GM19351 (cell line): ENCODE data around the gene EID1.

Experiments used
- ATAC-seq: cut with Tn5 transposase; IDR thresholded peaks from one replicate; pipeline ENCODE4 v1.9.1; 2021; ENCODE audit warnings: mild to moderate bottlenecking, moderate library complexity; ENCODE audit not compliant: unreplicated experiment

The EID1 gene

DNA sequence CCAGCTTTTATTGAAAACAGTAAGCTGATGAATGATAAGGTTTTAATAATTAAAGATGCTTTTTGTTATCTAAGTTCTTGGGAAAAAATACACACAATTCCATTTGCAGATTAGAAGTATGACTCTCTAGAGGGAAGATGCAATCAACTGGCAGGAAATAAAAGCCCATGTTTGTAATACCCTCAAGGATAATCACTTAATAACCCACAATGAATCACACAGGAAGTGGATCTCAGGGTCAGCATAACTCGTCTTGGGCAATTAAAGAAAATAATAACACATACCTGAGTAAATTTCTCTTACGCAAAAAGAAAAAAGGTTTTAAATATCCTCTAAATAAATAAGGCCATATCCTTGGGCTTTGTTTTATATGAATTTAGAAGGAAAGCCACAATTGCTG lies 9.4 kb upstream of the EID1 start:
- no peak for ATAC-seq

DNA sequence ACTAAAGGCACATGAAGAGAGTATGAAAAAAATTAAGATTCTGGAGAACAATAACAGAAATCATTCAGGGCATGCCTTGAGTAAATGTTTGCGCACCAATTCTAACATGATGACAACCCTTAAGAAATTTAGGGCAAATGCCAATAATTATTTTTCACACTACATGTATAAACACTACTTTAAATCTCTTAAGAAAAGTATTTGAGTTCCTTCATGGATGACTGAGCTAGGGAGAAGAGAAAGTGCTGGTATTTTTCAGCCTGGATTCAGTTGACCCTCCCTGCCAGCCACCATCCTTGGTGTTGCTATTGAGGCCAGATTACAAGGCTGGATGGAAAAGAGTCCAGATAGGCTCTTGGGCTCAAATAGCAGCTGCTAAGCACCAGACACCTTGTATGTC lies 8.0 kb upstream of the EID1 start:
- ATAC-seq: no peak

DNA sequence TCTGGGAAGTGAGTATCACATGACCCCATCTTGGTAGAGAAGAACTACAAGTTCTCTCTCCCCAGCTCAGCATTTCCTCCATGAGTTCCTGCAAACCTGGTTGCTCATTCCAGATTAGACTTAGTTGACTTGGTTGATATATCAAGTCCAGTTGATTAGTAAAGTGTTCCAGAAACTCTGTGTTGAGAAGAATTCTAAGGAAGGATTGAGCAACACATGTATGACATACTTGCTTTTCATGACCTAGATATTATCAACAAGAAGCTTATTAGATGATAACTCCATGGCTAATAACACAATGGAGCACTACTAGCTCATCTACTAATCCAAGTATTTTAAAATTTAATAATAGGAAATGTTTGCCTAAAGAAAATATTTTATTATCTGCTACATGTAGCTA lies 6.4 kb upstream of the EID1 start:
- ATAC-seq: no peak

DNA sequence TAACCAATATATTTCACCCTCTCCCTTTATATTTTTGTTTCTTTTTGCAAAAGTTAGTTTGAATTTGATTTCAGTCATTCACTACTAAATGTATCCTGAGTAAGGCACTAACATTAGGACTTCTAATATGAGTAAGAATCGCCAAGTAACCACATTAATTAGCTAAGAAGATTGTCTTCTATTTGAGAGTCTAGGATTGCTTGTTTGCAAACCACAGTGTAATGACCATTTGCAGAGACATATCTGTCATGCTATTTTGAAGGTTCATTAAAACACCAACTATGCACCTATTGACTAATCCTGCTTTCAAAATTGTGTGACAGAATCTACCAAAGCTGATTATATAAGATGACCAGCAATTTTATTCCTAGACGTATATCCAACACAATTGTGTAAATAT lies 5.3 kb upstream of the EID1 start:
- ATAC-seq: no peak

DNA sequence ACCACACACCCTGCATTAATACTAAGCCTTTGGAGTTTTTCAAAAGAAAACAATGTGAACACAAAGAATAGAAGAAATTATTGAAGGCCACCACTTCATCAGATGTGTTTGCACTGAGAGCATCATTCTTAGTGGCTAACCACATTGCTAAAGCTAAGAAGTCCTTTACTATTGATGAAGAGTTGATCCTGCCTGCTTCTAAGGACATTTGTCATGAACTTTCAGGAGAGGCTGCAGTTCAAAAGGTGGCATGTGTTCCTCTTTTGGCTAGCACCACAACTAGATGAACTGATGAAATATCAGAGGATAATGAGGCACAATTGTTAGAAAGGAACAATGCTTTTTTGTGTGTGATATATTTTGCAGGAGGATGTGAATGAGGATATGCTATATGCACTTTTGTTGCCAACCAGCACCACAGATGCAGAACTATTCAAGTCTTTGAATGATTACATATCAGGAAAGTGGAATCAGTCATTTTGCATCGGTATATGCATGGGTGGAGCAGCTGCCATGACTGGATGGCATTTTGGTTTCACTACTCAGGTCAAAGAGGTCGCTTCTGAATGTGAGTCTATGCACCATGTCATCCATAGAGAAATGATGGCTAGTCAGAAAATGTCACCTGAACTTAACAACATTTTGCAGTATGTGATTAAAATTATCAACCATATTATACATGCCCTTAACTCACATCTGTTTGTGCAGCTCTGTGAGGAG lies 2.5 kb upstream of the EID1 start:
- ATAC-seq: no peak

DNA sequence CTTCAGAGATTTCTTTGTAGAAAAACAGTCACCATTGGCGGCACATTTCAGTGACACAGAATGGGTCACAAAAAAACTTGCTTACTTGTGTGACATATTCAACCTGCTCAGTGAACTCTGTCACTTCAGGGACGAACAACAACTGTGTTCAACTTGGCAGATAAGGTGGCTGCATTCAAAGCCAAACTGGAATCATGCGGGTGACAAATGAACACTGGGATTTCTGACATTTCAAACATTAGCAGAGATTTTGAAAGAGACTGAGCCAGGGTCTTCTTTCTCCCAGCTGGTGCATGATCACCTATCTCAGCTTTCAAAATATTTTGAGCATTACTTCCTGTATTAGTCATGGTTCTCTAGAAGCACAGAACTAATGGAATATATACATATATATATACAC lies 1.9 kb upstream of the EID1 start:
- ATAC-seq: no peak

DNA sequence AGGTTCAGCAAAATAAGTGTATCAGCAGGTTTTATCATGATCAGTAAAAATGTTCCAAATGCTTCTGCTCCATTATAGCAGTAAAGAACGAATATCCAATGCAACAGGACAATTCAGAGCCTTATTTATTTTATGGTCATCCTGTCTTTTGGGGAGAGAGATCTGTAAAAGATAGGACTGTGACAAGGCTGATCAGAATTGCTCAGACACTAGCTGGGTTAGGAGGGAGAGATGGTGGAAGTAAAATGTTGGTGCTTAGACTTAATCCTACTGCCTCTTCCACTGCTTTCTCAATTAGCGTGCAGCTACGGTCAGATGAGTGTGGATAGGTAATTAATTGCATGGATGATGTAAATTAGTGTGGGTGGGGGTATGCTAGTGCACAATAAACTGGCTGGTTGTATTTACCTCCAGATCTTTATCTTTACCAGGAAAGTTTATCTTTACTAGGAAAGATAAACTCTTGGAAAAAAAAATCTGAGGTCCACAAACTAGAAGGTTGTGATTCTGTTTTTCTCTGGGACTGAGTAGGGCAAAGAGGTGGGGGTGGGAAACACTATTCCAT lies 2.2 kb downstream of the EID1 start:
- ATAC-seq: no peak

DNA sequence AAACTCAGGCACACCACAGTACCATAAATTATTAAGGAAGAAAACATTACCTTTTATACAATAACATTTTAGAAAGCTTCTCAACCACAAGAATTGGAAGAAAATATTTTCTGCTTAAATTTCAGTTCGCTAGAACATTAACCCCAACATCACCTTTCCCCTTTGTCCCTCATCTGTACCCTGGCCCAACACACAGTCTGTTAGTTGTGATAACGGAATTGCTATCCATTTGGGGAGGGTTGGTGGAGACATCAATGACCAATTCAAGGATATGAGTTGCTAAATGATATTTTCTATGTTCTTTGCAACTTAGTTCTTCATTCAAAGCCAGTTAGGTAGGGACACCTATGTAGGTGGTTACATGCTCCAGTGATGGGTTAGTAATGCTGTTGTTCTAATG lies 5.8 kb downstream of the EID1 start:
- ATAC-seq: no peak

DNA sequence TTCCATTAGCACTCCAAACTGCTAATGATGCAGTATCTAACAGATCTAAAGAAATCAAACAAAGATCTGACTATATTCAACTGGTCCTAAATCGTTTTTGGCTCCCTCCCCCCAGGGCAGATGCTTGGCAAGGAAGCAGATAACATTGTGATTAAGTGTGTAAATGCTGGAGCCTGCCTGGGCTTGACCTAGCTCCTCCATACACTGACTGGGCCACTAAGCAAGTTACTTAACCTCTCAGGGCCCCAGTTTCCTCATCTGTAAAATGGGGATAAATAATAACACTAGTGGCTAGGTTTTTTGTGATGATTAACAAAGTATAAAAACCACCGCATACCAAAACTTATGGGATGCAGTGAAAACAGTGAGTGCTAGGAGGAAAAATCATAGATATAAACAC lies 9.2 kb downstream of the EID1 start:
- no peak for ATAC-seq

DNA sequence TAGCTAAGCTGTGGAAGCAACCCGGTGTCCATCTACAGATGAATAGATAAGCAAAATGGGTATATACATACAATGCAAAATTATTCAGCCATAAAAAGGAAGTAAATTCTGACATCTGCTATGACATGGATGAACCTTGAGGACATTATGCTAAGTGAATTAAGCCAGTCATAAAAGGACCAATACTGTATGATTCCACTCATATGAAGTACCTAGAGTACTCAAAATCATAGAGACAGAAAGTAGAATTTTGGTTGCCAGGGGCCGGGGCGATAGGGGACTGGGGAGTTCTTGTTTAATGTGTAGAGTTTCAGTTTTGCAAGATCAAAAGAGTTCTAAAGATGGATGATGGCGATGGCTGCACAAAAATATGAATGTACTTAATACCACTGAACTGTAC lies 10.3 kb downstream of the EID1 start:
- ATAC-seq: no peak

DNA sequence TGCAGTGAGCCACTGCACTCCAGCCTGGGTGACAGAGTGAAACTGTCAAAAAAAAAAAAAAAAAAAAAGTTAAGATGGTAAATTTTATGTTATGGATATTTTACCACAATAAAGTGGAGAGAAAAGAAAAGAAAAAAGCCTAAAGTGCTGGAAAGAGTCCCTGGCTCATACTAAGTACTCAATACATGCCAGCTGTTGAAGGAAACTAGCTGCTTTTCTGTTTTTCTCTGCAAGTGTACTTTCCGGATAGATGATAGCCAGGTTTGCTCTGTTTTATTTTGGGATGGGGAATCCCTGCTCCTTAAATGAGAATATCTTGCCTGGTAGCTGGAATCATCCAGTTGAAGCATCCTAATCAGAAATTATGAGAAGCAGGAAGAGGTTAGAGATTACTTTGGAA lies 10.9 kb downstream of the EID1 start:
- no peak for ATAC-seq

DNA sequence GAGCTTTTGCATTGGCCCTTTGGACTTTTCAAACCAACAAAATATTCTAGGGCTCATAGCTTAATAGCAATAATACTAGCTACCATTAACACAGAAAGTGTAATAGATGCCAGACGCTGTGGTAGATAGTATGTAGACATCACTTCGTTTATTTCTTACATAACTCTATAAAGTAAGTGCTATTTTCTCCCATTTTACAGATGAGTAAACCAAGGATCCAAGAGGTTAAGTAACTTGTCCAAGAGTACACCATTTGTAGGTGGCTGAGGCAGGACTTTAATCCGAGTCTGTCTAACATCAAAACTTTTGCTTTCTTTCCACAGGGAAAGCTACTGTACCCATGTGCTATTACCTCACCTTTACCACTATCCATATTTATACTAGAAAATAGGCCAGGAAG lies 12.0 kb downstream of the EID1 start:
- no peak for ATAC-seq

DNA sequence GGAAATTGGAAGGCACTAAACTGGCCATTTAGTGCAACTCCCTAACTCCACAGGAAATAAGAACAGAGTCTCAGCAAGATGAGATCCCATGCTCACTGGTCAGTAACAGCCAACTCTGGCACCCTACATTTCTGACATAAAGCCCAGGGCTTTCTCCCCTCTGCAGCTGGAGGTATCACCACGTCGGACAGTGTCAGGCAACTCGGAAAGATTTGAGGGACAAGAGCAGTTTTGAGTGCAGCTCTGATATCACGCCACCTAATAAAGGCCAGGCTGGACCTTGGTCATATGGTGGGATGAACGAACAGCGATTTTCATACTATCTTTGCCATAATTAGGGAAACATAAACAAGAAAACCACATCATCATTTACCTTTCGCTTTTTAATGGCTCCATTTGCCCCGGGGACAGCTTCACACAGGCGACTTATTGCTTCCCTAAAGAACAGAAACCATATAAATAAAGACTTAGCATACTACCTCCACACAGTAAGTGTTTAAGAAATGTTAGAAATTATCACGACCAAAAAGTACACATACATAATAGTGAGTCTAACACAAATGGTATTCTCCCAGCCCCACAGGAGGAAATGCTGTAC lies 12.5 kb downstream of the EID1 start:
- ATAC-seq: no peak

DNA sequence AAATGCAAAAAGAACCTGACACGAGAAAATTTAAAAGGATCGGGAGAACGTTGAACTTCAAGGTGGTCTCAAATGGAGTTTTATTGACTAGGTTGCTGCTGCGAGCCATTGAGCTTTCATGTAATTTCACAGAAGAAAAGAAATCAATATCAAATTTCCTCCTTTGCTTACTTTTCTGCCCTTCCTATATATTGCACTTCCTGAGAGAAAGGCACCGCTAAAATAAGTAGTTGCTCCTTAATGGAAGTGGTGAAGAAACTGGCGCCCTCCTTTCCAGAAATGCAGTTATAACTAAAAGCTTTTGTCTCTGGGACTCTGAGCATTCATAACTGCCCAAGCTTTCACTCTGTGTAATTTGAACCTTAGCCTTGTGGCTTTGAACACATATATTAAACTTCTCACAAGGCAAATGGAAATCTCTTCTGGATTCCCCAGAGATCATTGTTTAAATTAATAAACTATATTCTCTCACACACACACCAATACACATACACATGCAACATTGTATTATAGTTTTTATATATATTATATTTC lies 13.4 kb downstream of the EID1 start:
- no peak for ATAC-seq

DNA sequence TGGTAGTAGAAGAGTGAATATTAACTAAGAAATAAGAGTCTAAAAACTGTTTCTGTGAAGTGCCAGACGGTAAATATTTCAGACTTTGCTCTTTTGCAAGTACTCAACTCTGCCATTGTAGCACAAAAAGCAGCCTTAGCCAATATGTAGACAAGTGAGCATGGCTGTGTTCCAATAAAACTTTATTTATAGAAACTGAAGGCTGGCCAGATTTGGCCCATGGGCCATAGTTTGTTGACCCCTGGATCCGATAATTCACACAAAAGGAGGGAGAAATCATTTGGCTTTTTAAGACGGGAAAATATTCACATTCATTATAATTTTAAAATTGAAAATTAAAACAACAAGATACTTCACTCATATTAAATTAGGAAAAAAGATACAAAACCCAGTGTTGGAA lies 15.4 kb downstream of the EID1 start:
- no peak for ATAC-seq

DNA sequence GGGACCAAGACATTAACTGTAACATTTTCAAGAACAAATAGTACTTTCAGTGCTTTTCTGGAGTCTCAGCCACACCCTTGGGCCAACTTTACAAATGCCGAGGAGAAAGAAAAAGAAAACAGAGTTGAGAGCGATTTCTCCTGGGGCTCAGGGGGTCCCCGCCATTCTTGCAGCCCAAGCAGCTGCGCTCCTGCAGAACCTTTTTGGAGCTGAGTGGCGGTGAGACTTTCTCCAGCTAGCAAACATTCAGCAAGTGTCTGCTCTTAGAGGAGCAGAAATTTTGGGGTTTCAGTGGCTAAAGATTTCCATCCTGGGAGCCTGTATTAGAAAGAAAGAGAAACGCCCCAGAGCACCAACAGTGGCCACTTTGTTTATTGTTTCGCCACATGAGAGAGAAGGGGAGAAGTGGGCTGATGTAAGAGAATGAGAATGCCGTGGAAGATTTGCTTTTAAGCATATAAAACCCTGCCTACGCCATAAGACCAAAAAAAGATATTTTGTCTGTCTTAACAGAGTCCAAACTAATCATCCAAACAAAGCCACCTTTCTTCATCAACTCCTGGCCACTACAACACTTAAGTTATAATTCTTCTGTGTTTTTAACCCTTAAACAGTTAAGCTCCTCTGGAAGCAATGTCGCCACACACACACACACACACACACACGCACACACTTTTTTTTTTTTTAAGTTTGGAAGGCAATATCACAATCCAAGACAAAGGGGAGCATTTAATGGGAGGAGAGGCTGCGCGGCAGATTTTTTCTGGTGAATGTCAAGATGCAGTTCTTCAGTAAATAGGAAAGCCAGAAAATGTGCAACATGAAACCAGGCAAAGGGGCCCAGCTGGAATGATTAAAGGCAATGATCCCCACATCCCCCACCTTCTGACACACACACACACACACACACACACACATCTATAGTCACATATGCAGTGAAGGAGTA lies 19.2 kb downstream of the EID1 start:
- ATAC-seq: no peak

DNA sequence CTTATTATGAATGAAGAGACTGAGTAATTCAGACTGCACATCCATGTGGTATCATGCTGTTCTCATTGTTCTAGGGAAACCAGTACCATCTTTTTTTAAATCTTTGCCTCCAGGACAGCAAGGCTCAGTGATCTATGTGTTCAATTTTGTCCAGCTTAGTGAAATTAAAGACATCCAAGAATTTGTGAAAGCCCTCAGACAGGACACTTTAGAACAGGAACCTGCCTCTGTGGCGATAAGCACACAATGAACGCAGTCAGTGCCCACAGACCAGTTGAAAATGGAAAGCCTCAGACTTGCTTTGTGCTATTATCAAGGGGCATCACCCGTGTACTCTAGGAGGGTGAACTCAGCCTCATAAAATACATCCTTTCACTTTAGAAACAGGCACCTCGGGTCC lies 20.1 kb downstream of the EID1 start:
- no peak for ATAC-seq

DNA sequence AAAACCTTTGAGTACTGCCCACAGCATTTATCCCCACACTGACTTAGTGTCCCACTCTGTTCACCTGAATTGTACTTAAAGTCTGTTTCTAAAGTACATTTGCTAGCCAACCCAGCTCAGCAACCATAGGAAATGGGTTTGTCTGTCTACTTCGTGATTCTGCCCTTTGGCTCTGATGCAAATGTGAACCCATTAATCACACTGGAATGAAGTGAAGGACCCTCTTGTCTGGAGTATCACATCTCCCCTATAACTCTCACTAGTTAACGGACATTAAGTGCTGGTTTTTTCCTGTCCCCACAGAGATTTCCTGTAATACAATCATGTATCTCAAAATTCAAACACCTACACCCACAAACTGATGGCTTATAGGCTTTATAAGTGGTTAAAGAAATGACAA lies 20.5 kb downstream of the EID1 start:
- ATAC-seq: no peak

DNA sequence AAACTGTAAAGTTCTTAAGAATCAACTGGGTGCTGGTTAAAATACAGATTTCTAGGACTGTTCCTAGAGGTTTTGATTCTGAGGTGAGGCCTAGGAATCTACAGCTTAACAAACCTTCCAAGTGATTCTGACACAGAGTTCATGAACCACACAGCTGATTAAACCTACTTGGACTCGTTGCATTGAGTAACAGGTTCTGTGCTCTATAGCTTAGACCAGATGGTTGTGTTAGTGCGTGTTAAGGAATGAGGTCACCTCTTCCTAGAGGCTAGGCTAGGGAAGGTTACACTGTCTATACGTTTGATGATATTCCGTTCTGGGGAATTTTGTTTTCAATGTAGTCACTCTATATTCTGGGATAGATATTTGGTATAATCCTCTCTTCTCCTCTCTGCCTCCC lies 21.9 kb downstream of the EID1 start:
- no peak for ATAC-seq

DNA sequence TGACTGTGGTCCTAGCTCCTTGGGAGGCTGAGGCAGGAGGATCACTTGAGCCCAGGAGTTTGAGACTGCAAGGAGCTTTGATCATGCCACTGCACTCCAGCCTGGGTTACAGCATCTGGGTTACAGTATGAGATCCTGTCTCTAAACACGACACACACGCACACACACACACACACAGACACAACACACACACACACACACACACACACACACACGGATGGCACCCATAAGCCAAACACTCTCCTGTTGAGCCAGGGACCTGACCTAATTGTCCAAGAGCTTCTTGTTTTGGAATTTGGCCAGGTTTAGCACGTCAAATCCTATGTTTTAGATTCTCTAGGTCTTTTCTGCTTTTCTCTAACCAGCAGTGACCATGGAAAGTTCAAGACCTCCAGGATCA lies 26.8 kb downstream of the EID1 start:
- ATAC-seq: no peak

DNA sequence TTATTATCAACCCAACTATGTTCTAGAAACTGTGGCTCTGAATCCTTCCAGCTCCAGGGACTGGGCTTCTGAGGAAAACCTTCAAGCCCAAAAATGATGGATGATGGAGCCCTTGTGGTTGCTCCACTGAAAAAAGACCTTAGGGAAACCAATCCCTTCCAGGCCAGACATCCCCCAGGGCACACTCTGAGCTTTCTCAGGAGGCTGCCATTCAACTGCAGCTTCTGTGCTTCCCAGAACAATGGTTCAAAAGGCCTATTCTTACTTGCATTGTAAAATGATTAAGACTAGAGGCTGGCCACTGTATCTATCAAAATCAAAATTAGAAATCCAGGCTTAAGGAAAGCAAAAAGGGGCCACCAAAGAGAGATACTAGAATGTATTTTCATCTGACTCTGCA lies 27.3 kb downstream of the EID1 start:
- no peak for ATAC-seq
